GM12878 (cell line): ENCODE data around the gene CASP10. TPM values are rescaled to one million over a fixed set of nuclear protein-coding genes. Genes with fewer than 3 reads are reported as not detected.

Experiments
- BHLHE40 ChIP-seq, 2 experiments: fragments of 450-650 bp in 1 of 2; IDR thresholded peaks; 2 replicates each; pipeline ENCODE4 v1.6.1; 2011 to 2017; ENCODE audit warnings: low read depth in 2 of 2, borderline replicate concordance in 1 of 2, improper control_type of control experiment in 1 of 2, low read length in 1 of 2, mild to moderate bottlenecking in 1 of 2
- CBFB ChIP-seq: IDR thresholded peaks from 2 replicates; pipeline ENCODE4 v1.6.1; 2016; ENCODE audit warnings: antibody characterized with exemption, low read depth
- DPF2 ChIP-seq: fragments of 450-650 bp; IDR thresholded peaks from 2 replicates; pipeline ENCODE4 v1.6.1; 2017; ENCODE audit warnings: mild to moderate bottlenecking
- E4F1 ChIP-seq: fragments of 450-650 bp; IDR thresholded peaks from 2 replicates; pipeline ENCODE4 v1.6.1; 2018; ENCODE audit warnings: borderline replicate concordance, mild to moderate bottlenecking; ENCODE audit not compliant: partially characterized antibody
- ELK1 ChIP-seq: IDR thresholded peaks from 2 replicates; pipeline ENCODE4 v1.6.1; 2012; ENCODE audit warnings: low read depth, low read length, improper control_type of control experiment
- HDAC6 ChIP-seq: fragments of 200-600 bp; sonication (generic); IDR thresholded peaks from one replicate; pipeline ENCODE4 v1.8.0; 2017; ENCODE audit warnings: antibody characterized with exemption; ENCODE audit not compliant: unreplicated experiment
- JUND ChIP-seq: IDR thresholded peaks from 2 replicates; pipeline ENCODE4 v1.6.1; 2012; ENCODE audit warnings: low read depth, mild to moderate bottlenecking, low read length, improper control_type of control experiment, moderate library complexity
- MTA3 ChIP-seq: IDR thresholded peaks from 2 replicates; pipeline ENCODE4 v1.6.1; 2012; ENCODE audit warnings: low read length, inconsistent platforms, borderline replicate concordance
- MYB ChIP-seq: fragments of 150-350 bp; IDR thresholded peaks from 2 replicates; pipeline ENCODE4 v1.6.1; 2014; ENCODE audit warnings: mild to moderate bottlenecking, low read depth, low read length, borderline replicate concordance
- POU2F2 ChIP-seq: IDR thresholded peaks from 3 replicates; pipeline ENCODE4 v1.6.1; 2011; ENCODE audit warnings: low read depth, mild to moderate bottlenecking, low read length, borderline replicate concordance
- SMAD5 ChIP-seq: IDR thresholded peaks from 2 replicates; pipeline ENCODE4 v1.6.1; 2016; ENCODE audit warnings: antibody characterized with exemption, low read depth
- SREBF1 ChIP-seq: IDR thresholded peaks from 2 replicates; pipeline ENCODE4 v1.6.1; 2012; ENCODE audit warnings: mild to moderate bottlenecking, low read length
- USF2 ChIP-seq: IDR thresholded peaks from 2 replicates; pipeline ENCODE4 v1.6.1; 2011; ENCODE audit warnings: low read depth, low read length, improper control_type of control experiment, borderline replicate concordance
- ZNF24 ChIP-seq: fragments of 450-650 bp; IDR thresholded peaks from 2 replicates; pipeline ENCODE4 v1.6.1; 2017; ENCODE audit warnings: antibody characterized with exemption, mild to moderate bottlenecking
- polyA plus RNA-seq, 11 experiments: library from polyadenylated mRNA; depleted of rRNA in 4 of 11; unstranded in 6 of 11; stranded (reverse) in 5 of 11; fragments of >200 nt; fragmentation: Nextera tagmentation in 4 of 11; fragmentation: Illumina TruSeq in 1 of 11; extraction: Ambion mirVana in 4 of 11; extraction: Trizol in 1 of 11; gene quantifications; 1 replicate in 1 of 11; 2 replicates in 10 of 11; pipeline versions ENCODE4 v1.2.1 to v1.2.3, GENCODE V29; 2011 to 2016; ENCODE audit warnings: inconsistent platforms in 2 of 11, missing spikeins in 2 of 11, low read depth in 1 of 11
- total RNA-seq, 4 experiments: library from RNA; depleted of rRNA in 3 of 4; stranded (reverse); fragments of >200 nt in 3 of 4; fragmentation: Illumina TruSeq in 1 of 4; extraction: Trizol in 1 of 4; gene quantifications; 2 replicates each; pipeline versions ENCODE4 v1.2.1 to v1.2.3, GENCODE V29; 2013 to 2021
- TF ChIP-seq, protein P1 (sequence below): fragments of 150-350 bp; IDR thresholded peaks from 2 replicates; pipeline ENCODE4 v1.6.1; 2014; ENCODE audit warnings: mild to moderate bottlenecking, low read depth, low read length
- TF ChIP-seq, protein P2 (sequence below): IDR thresholded peaks from 2 replicates; pipeline ENCODE4 v1.6.1; 2012; ENCODE audit warnings: mild to moderate bottlenecking, low read depth, low read length
- TF ChIP-seq, protein P3 (sequence below): fragments of 450-650 bp; conservative IDR thresholded peaks from 2 replicates; pipeline ENCODE4 v1.6.1; 2017; ENCODE audit warnings: mild to moderate bottlenecking, moderate library complexity

CASP10 gene
- total and polyA plus RNA-seq, 10 of the 15 experiments (the other 5 are each of a cell fraction or from before 2014, with no cell fraction given): 7.2 to 14.1 (median 10.8) TPM

GRCh38 chr2:201257956-201258665 lies 75.2 kb downstream of the CASP10 start (continued):
- TF ChIP-seq, protein P1, sequence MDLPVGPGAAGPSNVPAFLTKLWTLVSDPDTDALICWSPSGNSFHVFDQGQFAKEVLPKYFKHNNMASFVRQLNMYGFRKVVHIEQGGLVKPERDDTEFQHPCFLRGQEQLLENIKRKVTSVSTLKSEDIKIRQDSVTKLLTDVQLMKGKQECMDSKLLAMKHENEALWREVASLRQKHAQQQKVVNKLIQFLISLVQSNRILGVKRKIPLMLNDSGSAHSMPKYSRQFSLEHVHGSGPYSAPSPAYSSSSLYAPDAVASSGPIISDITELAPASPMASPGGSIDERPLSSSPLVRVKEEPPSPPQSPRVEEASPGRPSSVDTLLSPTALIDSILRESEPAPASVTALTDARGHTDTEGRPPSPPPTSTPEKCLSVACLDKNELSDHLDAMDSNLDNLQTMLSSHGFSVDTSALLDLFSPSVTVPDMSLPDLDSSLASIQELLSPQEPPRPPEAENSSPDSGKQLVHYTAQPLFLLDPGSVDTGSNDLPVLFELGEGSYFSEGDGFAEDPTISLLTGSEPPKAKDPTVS: 0 out of 2 replicates have a peak, but pooled peaks have one; percentile 7
- TF ChIP-seq JUND (peak; percentile 75; the same call in 1 of the 2 replicates), USF2 (no peak), ZNF24 (0 out of 2 replicates have a peak, but pooled peaks have one; percentile 23), CBFB (peak; percentile 85; the same call in 1 of the 2 replicates), MYB (no peak), E4F1 (no peak), HDAC6 (peak; percentile 50), ELK1 (0 out of 2 replicates have a peak, but pooled peaks have one; percentile 29), DPF2 (peak; percentile 75; the same call in 1 of the 2 replicates), MTA3 (peak; percentile 78; the same call in 1 of the 2 replicates), SREBF1 (no peak), POU2F2 (0 out of 3 replicates have a peak, but pooled peaks have one; percentile 47), BHLHE40 (IDR thresholded peaks at IDR 0.05; ENCODE audit: borderline replicate concordance in 1 of 2, low read depth in 2 of 2, low read length in 1 of 2) (peak; percentile 82 to 84), SMAD5 (no peak)
- TF ChIP-seq, protein P2, sequence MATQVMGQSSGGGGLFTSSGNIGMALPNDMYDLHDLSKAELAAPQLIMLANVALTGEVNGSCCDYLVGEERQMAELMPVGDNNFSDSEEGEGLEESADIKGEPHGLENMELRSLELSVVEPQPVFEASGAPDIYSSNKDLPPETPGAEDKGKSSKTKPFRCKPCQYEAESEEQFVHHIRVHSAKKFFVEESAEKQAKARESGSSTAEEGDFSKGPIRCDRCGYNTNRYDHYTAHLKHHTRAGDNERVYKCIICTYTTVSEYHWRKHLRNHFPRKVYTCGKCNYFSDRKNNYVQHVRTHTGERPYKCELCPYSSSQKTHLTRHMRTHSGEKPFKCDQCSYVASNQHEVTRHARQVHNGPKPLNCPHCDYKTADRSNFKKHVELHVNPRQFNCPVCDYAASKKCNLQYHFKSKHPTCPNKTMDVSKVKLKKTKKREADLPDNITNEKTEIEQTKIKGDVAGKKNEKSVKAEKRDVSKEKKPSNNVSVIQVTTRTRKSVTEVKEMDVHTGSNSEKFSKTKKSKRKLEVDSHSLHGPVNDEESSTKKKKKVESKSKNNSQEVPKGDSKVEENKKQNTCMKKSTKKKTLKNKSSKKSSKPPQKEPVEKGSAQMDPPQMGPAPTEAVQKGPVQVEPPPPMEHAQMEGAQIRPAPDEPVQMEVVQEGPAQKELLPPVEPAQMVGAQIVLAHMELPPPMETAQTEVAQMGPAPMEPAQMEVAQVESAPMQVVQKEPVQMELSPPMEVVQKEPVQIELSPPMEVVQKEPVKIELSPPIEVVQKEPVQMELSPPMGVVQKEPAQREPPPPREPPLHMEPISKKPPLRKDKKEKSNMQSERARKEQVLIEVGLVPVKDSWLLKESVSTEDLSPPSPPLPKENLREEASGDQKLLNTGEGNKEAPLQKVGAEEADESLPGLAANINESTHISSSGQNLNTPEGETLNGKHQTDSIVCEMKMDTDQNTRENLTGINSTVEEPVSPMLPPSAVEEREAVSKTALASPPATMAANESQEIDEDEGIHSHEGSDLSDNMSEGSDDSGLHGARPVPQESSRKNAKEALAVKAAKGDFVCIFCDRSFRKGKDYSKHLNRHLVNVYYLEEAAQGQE: no peak
- TF ChIP-seq, protein P3, sequence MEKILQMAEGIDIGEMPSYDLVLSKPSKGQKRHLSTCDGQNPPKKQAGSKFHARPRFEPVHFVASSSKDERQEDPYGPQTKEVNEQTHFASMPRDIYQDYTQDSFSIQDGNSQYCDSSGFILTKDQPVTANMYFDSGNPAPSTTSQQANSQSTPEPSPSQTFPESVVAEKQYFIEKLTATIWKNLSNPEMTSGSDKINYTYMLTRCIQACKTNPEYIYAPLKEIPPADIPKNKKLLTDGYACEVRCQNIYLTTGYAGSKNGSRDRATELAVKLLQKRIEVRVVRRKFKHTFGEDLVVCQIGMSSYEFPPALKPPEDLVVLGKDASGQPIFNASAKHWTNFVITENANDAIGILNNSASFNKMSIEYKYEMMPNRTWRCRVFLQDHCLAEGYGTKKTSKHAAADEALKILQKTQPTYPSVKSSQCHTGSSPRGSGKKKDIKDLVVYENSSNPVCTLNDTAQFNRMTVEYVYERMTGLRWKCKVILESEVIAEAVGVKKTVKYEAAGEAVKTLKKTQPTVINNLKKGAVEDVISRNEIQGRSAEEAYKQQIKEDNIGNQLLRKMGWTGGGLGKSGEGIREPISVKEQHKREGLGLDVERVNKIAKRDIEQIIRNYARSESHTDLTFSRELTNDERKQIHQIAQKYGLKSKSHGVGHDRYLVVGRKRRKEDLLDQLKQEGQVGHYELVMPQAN: peak; percentile 67
